Measurements from ENCODE around the gene FUT8. TPM values are rescaled to one million over a fixed set of nuclear protein-coding genes. Genes with fewer than 3 reads are reported as not detected.

The FUT8 gene
- total RNA-seq, 1 experiment from 2014 or later = 78.0 TPM

- DNase-seq (ENCODE audit: low read depth in 1 of 2, low spot score in 2 of 2) = no peak
Observed at GRCh38 chr14:65792208-65792905, 379.8 kb downstream of the FUT8 start.

More at GRCh38 chr14:65792208-65792905, 379.8 kb downstream of the FUT8 start:
- no peak overlapping the region for H3K4me3 ChIP-seq
- H3K27ac ChIP-seq = no peak overlapping the region
- no peaks in the 10 kb centered on the region for H3K4me1 ChIP-seq (replicated peaks)
- H3K9me3 ChIP-seq (replicated peaks) = no peaks in the 10 kb centered on the region
- H3K36me3 ChIP-seq = no peaks in the 10 kb centered on the region
- no peaks in the 10 kb centered on the region for H3K27me3 ChIP-seq (replicated peaks)
